NAMALWA (cell line): Measurements from ENCODE around the gene ANXA10.
"Not testable (repeated sequence)": the region's sequence is repeated elsewhere in the genome, so short reads cannot be mapped to it uniquely, and the experiment has no call there.

Source experiments
- DNase-seq: peaks from one replicate; pipeline ENCODE4 v3.0.0-alpha.2; 2015; ENCODE audit warnings: low spot score

The ANXA10 gene

GRCh38 chr4:168162604-168163003 lies 70.3 kb downstream of the ANXA10 start:
- no peak for DNase-seq

GRCh38 chr4:168163106-168163505 lies 70.8 kb downstream of the ANXA10 start:
- no peak for DNase-seq

GRCh38 chr4:168164045-168164444 lies 71.7 kb downstream of the ANXA10 start:
- no peak for DNase-seq

GRCh38 chr4:168164915-168165548 lies 72.7 kb downstream of the ANXA10 start:
- DNase-seq, result no peak

GRCh38 chr4:168167714-168168284 lies 75.5 kb downstream of the ANXA10 start:
- no peak for DNase-seq

- no peak for DNase-seq
Measured at GRCh38 chr4:168174308-168174707, 82.0 kb downstream of the ANXA10 start.

- DNase-seq, result no peak
Measured at GRCh38 chr4:168177546-168178149, 85.3 kb downstream of the ANXA10 start.

GRCh38 chr4:168183717-168184571 lies 91.6 kb downstream of the ANXA10 start:
- DNase-seq, result peak; percentile 50

GRCh38 chr4:168188754-168189153 lies 96.4 kb downstream of the ANXA10 start:
- DNase-seq, result no peak

- no peak for DNase-seq
Measured at GRCh38 chr4:168197926-168198325, 105.6 kb downstream of the ANXA10 start.

- DNase-seq, result no peak
Measured at GRCh38 chr4:168199260-168199957, 107.1 kb downstream of the ANXA10 start.

GRCh38 chr4:168200685-168201084 lies 108.3 kb downstream of the ANXA10 start:
- no peak for DNase-seq

- DNase-seq, result no peak
Measured at GRCh38 chr4:168203233-168203911, 111.0 kb downstream of the ANXA10 start.

- DNase-seq, result no peak
Measured at GRCh38 chr4:168208957-168209614, 116.7 kb downstream of the ANXA10 start.

- DNase-seq, result no peak
Measured at GRCh38 chr4:168212656-168213055, 120.3 kb downstream of the ANXA10 start.

- not testable (repeated sequence) for DNase-seq
Measured at GRCh38 chr4:168213511-168213910, 121.2 kb downstream of the ANXA10 start.

GRCh38 chr4:168218645-168219044 lies 126.3 kb downstream of the ANXA10 start:
- DNase-seq, result no peak

GRCh38 chr4:168220893-168221292 lies 128.6 kb downstream of the ANXA10 start:
- DNase-seq, result no peak

- no peak for DNase-seq
Measured at GRCh38 chr4:168221301-168221700, 129.0 kb downstream of the ANXA10 start.
